Measurements from ENCODE around the gene TIMMDC1.

The TIMMDC1 gene

GRCh38 chr3:119506631-119507030 lies 8.3 kb downstream of the TIMMDC1 start:
- H3K4me3 ChIP-seq (ENCODE audit: control insufficient read depth, low read depth, low read length) = no peak overlapping the region
- no peak for TF ChIP-seq CTCF (IDR thresholded peaks at IDR 0.05; ENCODE audit: control insufficient read depth, insufficient read depth, low read depth, low read length, missing control alignments)
- DNase-seq (ENCODE audit: low read depth) = no peak

- H3K4me3 ChIP-seq (ENCODE audit: control insufficient read depth, low read depth, low read length) = no peak overlapping the region
- TF ChIP-seq CTCF (IDR thresholded peaks at IDR 0.05; ENCODE audit: control insufficient read depth, insufficient read depth, low read depth, low read length, missing control alignments) = no peak
- no peak for DNase-seq (ENCODE audit: low read depth)
Observed at GRCh38 chr3:119507404-119507803, 9.1 kb downstream of the TIMMDC1 start.

GRCh38 chr3:119508172-119508845 lies 10.0 kb downstream of the TIMMDC1 start:
- H3K4me3 ChIP-seq (ENCODE audit: control insufficient read depth, low read depth, low read length) = no peak overlapping the region
- TF ChIP-seq CTCF (IDR thresholded peaks at IDR 0.05; ENCODE audit: control insufficient read depth, insufficient read depth, low read depth, low read length, missing control alignments) = no peak
- DNase-seq (ENCODE audit: low read depth) = no peak

GRCh38 chr3:119510690-119511089 lies 12.3 kb downstream of the TIMMDC1 start:
- H3K4me3 ChIP-seq (ENCODE audit: control insufficient read depth, low read depth, low read length) = no peak overlapping the region
- TF ChIP-seq CTCF (IDR thresholded peaks at IDR 0.05; ENCODE audit: control insufficient read depth, insufficient read depth, low read depth, low read length, missing control alignments) = no peak
- no peak for DNase-seq (ENCODE audit: low read depth)

- DNase-seq (ENCODE audit: low read depth) = no peak
- no peak for TF ChIP-seq CTCF (IDR thresholded peaks at IDR 0.05; ENCODE audit: control insufficient read depth, insufficient read depth, low read depth, low read length, missing control alignments)
- no peak overlapping the region for H3K4me3 ChIP-seq (ENCODE audit: control insufficient read depth, low read depth, low read length)
Observed at GRCh38 chr3:119514637-119515036, 16.3 kb downstream of the TIMMDC1 start.

- no peak overlapping the region for H3K4me3 ChIP-seq (ENCODE audit: control insufficient read depth, low read depth, low read length)
- TF ChIP-seq CTCF (IDR thresholded peaks at IDR 0.05; ENCODE audit: control insufficient read depth, insufficient read depth, low read depth, low read length, missing control alignments) = no peak
- no peak for DNase-seq (ENCODE audit: low read depth)
Observed at GRCh38 chr3:119517112-119517511, 18.8 kb downstream of the TIMMDC1 start.

Measured in AG09309 (cell line).